NB4 (cell line): ENCODE data around the gene DIP2C.
"Not testable (repeated sequence)": the region's sequence is repeated elsewhere in the genome, so short reads cannot be mapped to it uniquely, and the experiment has no call there.

Experiments
- DNase-seq: peaks from one replicate; pipeline ENCODE4 v3.0.0; 2010; ENCODE audit warnings: low read depth
- H3K4me3 ChIP-seq: one replicate; pipeline ENCODE4 v1.5.1; 2011; ENCODE audit warnings: mild to moderate bottlenecking, low read depth, low read length, moderate library complexity
- CTCF ChIP-seq: IDR thresholded peaks from one replicate; pipeline ENCODE4 v1.5.1; 2012; ENCODE audit warnings: low read depth, low read length
- MAX ChIP-seq: IDR thresholded peaks from 2 replicates; pipeline ENCODE4 v1.6.1; 2011; ENCODE audit warnings: low read depth, low read length
- MYC ChIP-seq: IDR thresholded peaks from 2 replicates; pipeline ENCODE4 v1.6.1; 2011; ENCODE audit warnings: low read depth, low read length
- POLR2A ChIP-seq: IDR thresholded peaks from 2 replicates; pipeline ENCODE4 v1.6.1; 2011; ENCODE audit warnings: mild to moderate bottlenecking; ENCODE audit not compliant: insufficient read length; ENCODE audit errors: extremely low read depth

Gene DIP2C

GRCh38 chr10:429696-430095, 259.8 kb downstream of the DIP2C start:
- H3K4me3 ChIP-seq, result no peak overlapping the region
- TF ChIP-seq CTCF (no peak), POLR2A (no peak), MYC (no peak), MAX (no peak)
- DNase-seq, result no peak

- DNase-seq, result no peak
- TF ChIP-seq MYC (no peak), CTCF (no peak), MAX (no peak), POLR2A (no peak)
- no peak overlapping the region for H3K4me3 ChIP-seq
Observed at GRCh38 chr10:427761-428519, 261.5 kb downstream of the DIP2C start.

- H3K4me3 ChIP-seq, DNase-seq: not testable (repeated sequence)
Observed at GRCh38 chr10:425365-425764, 264.1 kb downstream of the DIP2C start.

GRCh38 chr10:424724-425123, 264.7 kb downstream of the DIP2C start:
- not testable (repeated sequence) for H3K4me3 ChIP-seq, DNase-seq

- H3K4me3 ChIP-seq, result no peak overlapping the region
- DNase-seq, result no peak
- no peak for TF ChIP-seq POLR2A
- no peak for TF ChIP-seq MAX
- no peak for TF ChIP-seq CTCF
- TF ChIP-seq MYC, result no peak
Observed at GRCh38 chr10:423178-423577, 266.3 kb downstream of the DIP2C start.

GRCh38 chr10:422675-423074, 266.8 kb downstream of the DIP2C start:
- H3K4me3 ChIP-seq, result no peak overlapping the region
- no peak for DNase-seq
- TF ChIP-seq MAX (no peak), POLR2A (no peak), CTCF (no peak), MYC (no peak)

- TF ChIP-seq CTCF (no peak), POLR2A (no peak), MAX (no peak), MYC (no peak)
- no peak overlapping the region for H3K4me3 ChIP-seq
- no peak for DNase-seq
Observed at GRCh38 chr10:422241-422640, 267.2 kb downstream of the DIP2C start.
